CD14-positive monocyte (primary cell): ENCODE measurements around the gene SLC1A3. TPM values are rescaled to one million over a fixed set of nuclear protein-coding genes. Genes with fewer than 3 reads are reported as not detected.
A peak's percentile ranks its signal among the peaks of the same experiment; 100 is the strongest.

Source experiments
- DNase-seq, 3 donors: peaks; one replicate each; pipeline ENCODE4 v3.0.0-alpha.2; 2011 to 2022
- H2AFZ ChIP-seq: 2 replicates; pipeline ENCODE4 v1.6.0; 2012; ENCODE audit warnings: mild to moderate bottlenecking, low read depth, low read length, inconsistent platforms; ENCODE audit not compliant: insufficient read depth, poor library complexity, severe bottlenecking
- H3K27ac ChIP-seq, 2 donors: 1 replicate in 1 of 2; 2 replicates in 1 of 2; pipeline ENCODE4 v1.5.1; 2012 to 2013; ENCODE audit warnings: low read length in 2 of 2, control low read depth in 1 of 2, inconsistent platforms in 1 of 2, low read depth in 1 of 2, mild to moderate bottlenecking in 1 of 2
- H3K27me3 ChIP-seq, 2 donors: one replicate each; pipeline versions ENCODE4 v1.6.0 to v1.6.1; 2011 to 2013; ENCODE audit warnings: low read length in 2 of 2; ENCODE audit not compliant: control insufficient read depth in 2 of 2, insufficient read depth in 2 of 2
- H3K36me3 ChIP-seq, 2 donors: replicated peaks in 1 of 2; 1 replicate in 1 of 2; 2 replicates in 1 of 2; pipeline versions ENCODE4 v1.5.1 to v1.6.1; 2012 to 2013; ENCODE audit warnings: low read length in 2 of 2, control low read depth in 1 of 2, inconsistent platforms in 1 of 2, mild to moderate bottlenecking in 1 of 2; ENCODE audit not compliant: insufficient read depth in 2 of 2, control insufficient read depth in 1 of 2
- H3K4me1 ChIP-seq, 2 donors: 1 replicate in 1 of 2; 2 replicates in 1 of 2; pipeline versions ENCODE4 v1.5.1 to v1.6.1; 2012 to 2013; ENCODE audit warnings: low read length in 2 of 2, control low read depth in 1 of 2, inconsistent platforms in 1 of 2, mild to moderate bottlenecking in 1 of 2, moderate library complexity in 1 of 2; ENCODE audit not compliant: insufficient read depth in 2 of 2, control insufficient read depth in 1 of 2
- H3K4me2 ChIP-seq: replicated peaks from 2 replicates; pipeline ENCODE3; 2012; ENCODE audit warnings: low read length, moderate library complexity, mild to moderate bottlenecking; ENCODE audit not compliant: poor library complexity, severe bottlenecking; ENCODE audit errors: extremely low read depth
- H3K4me3 ChIP-seq, 3 experiments: fragments of 200-600 bp in 1 of 3; sonication (generic) in 1 of 3; replicated peaks in 1 of 3; 1 replicate in 2 of 3; 2 replicates in 1 of 3; pipeline ENCODE4 v1.5.1; 2011 to 2013; ENCODE audit warnings: low read length in 3 of 3, mild to moderate bottlenecking in 3 of 3, control low read depth in 2 of 3, low read depth in 2 of 3, inconsistent platforms in 1 of 3, moderate library complexity in 1 of 3
- H3K79me2 ChIP-seq: 2 replicates; pipeline ENCODE4 v1.6.0; 2012; ENCODE audit warnings: mild to moderate bottlenecking, control low read depth, inconsistent platforms, low read length, moderate library complexity; ENCODE audit not compliant: insufficient read depth
- H3K9ac ChIP-seq: 2 replicates; pipeline ENCODE4 v1.6.0; 2017; ENCODE audit warnings: low read length, mild to moderate bottlenecking; ENCODE audit not compliant: insufficient read depth, poor library complexity, severe bottlenecking
- H3K9me3 ChIP-seq, 2 donors: replicated peaks in 1 of 2; 1 replicate in 1 of 2; 2 replicates in 1 of 2; pipeline versions ENCODE4 v1.5.1 to v1.6.1; 2012 to 2013; ENCODE audit warnings: low read length in 2 of 2, control low read depth in 1 of 2; ENCODE audit not compliant: control insufficient read depth in 1 of 2, insufficient read depth in 1 of 2
- H4K20me1 ChIP-seq: 2 replicates; pipeline ENCODE4 v1.6.0; 2012; ENCODE audit warnings: mild to moderate bottlenecking, low read length, control low read depth, moderate library complexity; ENCODE audit not compliant: insufficient read depth
- H3K27ac Mint-ChIP-seq, 7 donors: one replicate each; pipeline ENCODE4 v1.8.0; 2020; ENCODE audit warnings: mild to moderate bottlenecking in 7 of 7, mixed read lengths in 7 of 7, moderate library complexity in 6 of 7, inconsistent platforms in 2 of 7
- H3K27me3 Mint-ChIP-seq, 3 donors: one replicate each; pipeline ENCODE4 v1.8.0; 2021 to 2022; ENCODE audit warnings: low read depth in 3 of 3, mild to moderate bottlenecking in 3 of 3, mixed read lengths in 3 of 3, moderate library complexity in 3 of 3, inconsistent platforms in 1 of 3
- H3K36me3 Mint-ChIP-seq, 2 donors: one replicate each; pipeline ENCODE4 v1.8.0; 2020; ENCODE audit warnings: mixed read lengths in 2 of 2, inconsistent platforms in 1 of 2, mild to moderate bottlenecking in 1 of 2
- H3K4me1 Mint-ChIP-seq: one replicate; pipeline ENCODE4 v1.8.0; 2020; ENCODE audit warnings: mild to moderate bottlenecking, mixed read lengths
- H3K4me3 Mint-ChIP-seq, 2 donors: one replicate each; pipeline ENCODE4 v1.8.0; 2020; ENCODE audit warnings: mild to moderate bottlenecking in 2 of 2, mixed read lengths in 2 of 2, moderate library complexity in 1 of 2
- H3K9me3 Mint-ChIP-seq, 7 donors: one replicate each; pipeline ENCODE4 v1.8.0; 2020 to 2022; ENCODE audit warnings: mixed read lengths in 7 of 7, mild to moderate bottlenecking in 6 of 7, moderate library complexity in 6 of 7, inconsistent platforms in 2 of 7
- CTCF ChIP-seq: fragments of 200-600 bp; IDR thresholded peaks from one replicate; pipeline ENCODE4 v1.8.0; 2022; ENCODE audit warnings: antibody characterized with exemption, mild to moderate bottlenecking
- WGBS: methylation state at CpG from one replicate; pipeline ENCODE4 v1.1.5; 2013; ENCODE audit warnings: missing lambda C conversion rate; ENCODE audit not compliant: insufficient coverage; 5-methylcytosine and 5-hydroxymethylcytosine counted together
- intact Hi-C, 2 donors: fragments of 100-400 bp; cut with micrococcal nuclease; formaldehyde crosslinking; loops; one replicate each; pipeline versions ENCODE4 v1.15.0 to v1.15.1; 2023
- polyA plus RNA-seq, 3 donors: library from polyadenylated mRNA; depleted of rRNA in 1 of 3; unstranded in 2 of 3; stranded (reverse) in 1 of 3; fragments of 300-500 nt in 2 of 3; fragments of >200 nt in 1 of 3; fragmentation: Illumina TruSeq in 2 of 3; gene quantifications; 1 replicate in 2 of 3; 2 replicates in 1 of 3; pipeline ENCODE4 v1.2.3, GENCODE V29; 2012 to 2021

Gene SLC1A3
- polyA plus RNA-seq, 3 donors: 1.2 to 3.3 (median 1.3) TPM

DNA sequence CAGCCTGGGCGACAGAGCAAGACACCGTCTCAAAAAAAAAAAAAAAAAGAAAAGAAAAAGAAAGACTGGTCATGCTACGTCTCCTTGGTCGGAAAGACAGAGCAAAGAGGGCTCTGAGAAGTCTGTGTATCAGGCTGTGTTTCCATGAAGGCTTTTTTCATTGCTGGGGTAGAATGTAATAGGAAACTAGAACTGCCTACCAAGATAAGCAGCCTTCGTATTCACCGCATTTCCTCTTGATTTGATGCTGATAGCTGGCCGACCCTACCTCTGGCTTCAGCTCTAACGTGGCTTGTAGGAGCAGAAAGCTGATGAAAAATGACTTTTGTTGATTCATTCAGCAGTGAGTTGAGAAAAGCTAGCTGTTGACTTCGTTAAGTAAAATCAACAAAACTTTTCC, 17.4 kb downstream of the SLC1A3 start:
- Histone ChIP-seq H3K27me3 (no peaks in the 10 kb centered on the region), H3K4me1 (peaks cover 0 to 3% of the 10 kb centered on the region in 2 donors), H3K4me3 (peak overlapping the region in 2 of 3 experiments; percentile 8 to 21), H2AFZ (peak overlapping the region; percentile 51), H3K36me3 (no peaks in the 10 kb centered on the region), H4K20me1 (no peaks in the 10 kb centered on the region), H3K4me2 (peak overlapping the region; percentile 26), H3K9ac (no peak overlapping the region), H3K27ac (no peak overlapping the region), H3K79me2 (peaks cover 12% of the 10 kb centered on the region), H3K9me3 (no peaks in the 10 kb centered on the region)
- Mint-ChIP-seq H3K4me3 (peak overlapping the region; percentile 48 to 67), H3K27ac (peak overlapping the region in 1 of 7 donors; percentile 2), H3K27me3 (no peaks in the 10 kb centered on the region), H3K9me3 (no peaks in the 10 kb centered on the region), H3K4me1 (peaks cover 12% of the 10 kb centered on the region), H3K36me3 (peaks cover 3 to 11% of the 10 kb centered on the region in 2 donors)
- DNase-seq: no peak
- intact Hi-C loops: no loop called here
- 4% methylated on average over 4 of the region's 9 CpGs for WGBS
- no peak for TF ChIP-seq CTCF

- intact Hi-C loops: no loop called here
- 40% methylated on average over 3 of the region's 8 CpGs for WGBS
Observed at GRCh38 chr5:36624277-36624676, 17.9 kb downstream of the SLC1A3 start.

More at GRCh38 chr5:36624277-36624676, 17.9 kb downstream of the SLC1A3 start:
- Histone ChIP-seq H3K4me3 (no peak overlapping the region), H3K9ac (no peak overlapping the region), H3K79me2 (peaks cover 7% of the 10 kb centered on the region), H4K20me1 (no peaks in the 10 kb centered on the region), H3K27ac (no peak overlapping the region), H3K27me3 (no peaks in the 10 kb centered on the region), H3K4me1 (peaks cover 0 to 3% of the 10 kb centered on the region in 2 donors), H3K36me3 (no peaks in the 10 kb centered on the region), H3K9me3 (no peaks in the 10 kb centered on the region), H3K4me2 (no peak overlapping the region), H2AFZ (no peak overlapping the region)
- DNase-seq: no peak
- Mint-ChIP-seq H3K4me1 (peaks cover 15% of the 10 kb centered on the region), H3K36me3 (peaks cover 0 to 8% of the 10 kb centered on the region in 2 donors), H3K4me3 (no peak overlapping the region), H3K27ac (no peak overlapping the region), H3K27me3 (no peaks in the 10 kb centered on the region), H3K9me3 (no peaks in the 10 kb centered on the region)
- TF ChIP-seq CTCF: no peak
